Muscle layer of colon (tissue), 2 donors: ENCODE data around the gene CCR9.
"Not testable (repeated sequence)": the region's sequence is repeated elsewhere in the genome, so short reads cannot be mapped to it uniquely, and the experiment has no call there.

Experiments
- H3K27ac ChIP-seq: one replicate; pipeline ENCODE4 v1.7.0; 2013; ENCODE audit warnings: low read depth, mild to moderate bottlenecking, low read length, moderate library complexity
- H3K27me3 ChIP-seq, 2 donors: one replicate each; pipeline ENCODE4 v1.7.0; 2013; ENCODE audit warnings: low read length in 2 of 2, mild to moderate bottlenecking in 2 of 2; ENCODE audit not compliant: insufficient read depth in 2 of 2, control insufficient read depth in 1 of 2
- H3K36me3 ChIP-seq: one replicate; pipeline ENCODE4 v1.7.0; 2013; ENCODE audit warnings: mild to moderate bottlenecking, low read length; ENCODE audit not compliant: insufficient read depth
- H3K4me1 ChIP-seq: one replicate; pipeline ENCODE4 v1.7.0; 2013; ENCODE audit warnings: mild to moderate bottlenecking, low read length; ENCODE audit not compliant: insufficient read depth
- H3K4me3 ChIP-seq, 2 donors: one replicate each; pipeline ENCODE4 v1.7.0; 2013; ENCODE audit warnings: low read length in 2 of 2, low read depth in 1 of 2, mild to moderate bottlenecking in 1 of 2, moderate library complexity in 1 of 2
- H3K9ac ChIP-seq: one replicate; pipeline ENCODE4 v1.7.0; 2013; ENCODE audit warnings: low read length
- H3K9me3 ChIP-seq: one replicate; pipeline ENCODE4 v1.7.0; 2013; ENCODE audit warnings: mild to moderate bottlenecking, low read length
- donor health status: abdominal sarcoma.
- donor health status: Adenocarcinoma of cecum.

The CCR9 gene, protein sequence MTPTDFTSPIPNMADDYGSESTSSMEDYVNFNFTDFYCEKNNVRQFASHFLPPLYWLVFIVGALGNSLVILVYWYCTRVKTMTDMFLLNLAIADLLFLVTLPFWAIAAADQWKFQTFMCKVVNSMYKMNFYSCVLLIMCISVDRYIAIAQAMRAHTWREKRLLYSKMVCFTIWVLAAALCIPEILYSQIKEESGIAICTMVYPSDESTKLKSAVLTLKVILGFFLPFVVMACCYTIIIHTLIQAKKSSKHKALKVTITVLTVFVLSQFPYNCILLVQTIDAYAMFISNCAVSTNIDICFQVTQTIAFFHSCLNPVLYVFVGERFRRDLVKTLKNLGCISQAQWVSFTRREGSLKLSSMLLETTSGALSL

DNA sequence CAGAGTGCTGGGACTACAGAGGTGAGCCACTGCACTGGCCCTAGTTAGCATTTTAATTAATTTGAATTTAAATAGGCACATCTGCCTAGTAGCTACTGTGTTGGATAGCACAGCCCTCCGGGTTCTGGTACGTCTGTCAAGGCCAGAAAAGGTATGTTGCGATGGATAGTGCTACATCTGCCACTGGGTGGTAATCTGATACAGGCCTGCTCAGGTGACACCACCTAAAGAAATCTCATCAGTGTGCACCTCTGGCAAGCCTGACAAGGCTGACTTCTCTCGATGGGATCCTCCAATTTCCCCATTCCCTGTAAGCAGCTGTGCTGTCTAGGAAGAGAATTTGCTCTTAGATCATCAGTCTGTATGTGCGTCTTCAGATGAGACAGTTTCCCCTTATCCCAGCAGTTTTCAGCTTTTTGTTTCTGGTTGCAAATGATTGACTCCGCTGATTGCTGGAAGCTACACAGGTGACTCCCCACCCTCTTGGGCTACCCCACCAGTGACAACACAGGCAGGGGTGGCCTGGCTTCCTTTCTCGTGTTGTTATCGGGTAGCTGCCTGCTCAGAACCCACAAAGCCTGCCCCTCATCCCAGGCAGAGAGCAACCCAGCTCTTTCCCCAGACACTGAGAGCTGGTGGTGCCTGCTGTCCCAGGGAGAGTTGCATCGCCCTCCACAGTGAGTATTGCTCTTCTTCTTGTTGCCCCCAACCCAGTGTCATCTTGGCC, at the start of gene CCR9:
CCR9 (plus strand) TSS at position 565 of the 727 bp plus-strand sequence. CDS start 8,391 bp downstream, outside the sequence.
- H3K4me3 ChIP-seq, result no peak within 1 kb of the TSS
- H3K27me3 ChIP-seq, result no peaks in the 10 kb centered on the region
- H3K36me3 ChIP-seq, result no peaks in the 10 kb centered on the region
- H3K9ac ChIP-seq, result no peak within 1 kb of the TSS
- H3K27ac ChIP-seq, result no peak within 1 kb of the TSS
- no peaks in the 10 kb centered on the region for H3K4me1 ChIP-seq
- no peaks in the 10 kb centered on the region for H3K9me3 ChIP-seq

DNA sequence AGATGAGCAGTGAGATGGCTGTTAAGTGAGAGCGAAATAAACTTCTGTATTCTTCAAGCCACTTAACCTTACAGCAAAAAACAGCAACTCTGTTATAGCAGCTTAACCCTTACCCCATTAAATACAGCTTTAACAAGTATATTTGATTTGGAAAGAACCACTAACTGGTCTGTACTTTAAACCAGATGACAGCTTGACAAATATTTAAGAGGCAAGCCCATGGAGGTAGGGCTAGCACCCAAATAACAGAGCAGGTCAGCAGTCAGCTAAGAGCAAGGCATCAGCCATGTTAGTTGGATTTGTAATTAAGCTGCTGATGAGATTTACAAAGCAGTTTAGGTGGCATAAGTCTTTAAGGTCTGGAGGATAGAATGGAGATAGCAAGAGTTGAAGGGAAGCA, 47.9 kb upstream of the CCR9 start:
- no peak overlapping the region for H3K4me3 ChIP-seq
- H3K9ac ChIP-seq, result no peak overlapping the region
- no peak overlapping the region for H3K27ac ChIP-seq
- H3K4me1 ChIP-seq, result peaks cover 5% of the 10 kb centered on the region
- H3K9me3 ChIP-seq, result no peaks in the 10 kb centered on the region
- H3K27me3 ChIP-seq, result no peaks in the 10 kb centered on the region
- H3K36me3 ChIP-seq, result peaks cover 28% of the 10 kb centered on the region

DNA sequence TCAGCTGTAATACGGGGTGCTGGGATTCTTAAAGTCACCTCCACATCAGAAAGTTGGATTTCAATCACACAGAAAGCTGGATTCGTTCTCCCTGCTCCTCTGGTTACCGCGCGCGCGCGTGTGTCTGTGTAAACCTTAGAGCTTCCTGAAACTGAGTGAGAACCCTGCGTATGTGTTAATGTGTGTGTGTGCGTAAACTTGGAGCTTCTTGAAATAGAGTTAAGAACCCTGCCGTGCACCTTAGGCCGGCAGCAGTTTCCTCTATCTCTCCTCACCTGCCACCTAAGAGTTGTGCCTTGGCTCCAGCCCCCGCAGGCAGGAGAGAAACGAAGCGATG, 45.0 kb upstream of the CCR9 start:
- no peaks in the 10 kb centered on the region for H3K9me3 ChIP-seq
- peak overlapping the region; percentile 84 to 90 for H3K4me3 ChIP-seq
- peak overlapping the region; percentile 75 for H3K27ac ChIP-seq
- peaks cover 7% of the 10 kb centered on the region for H3K36me3 ChIP-seq
- peaks cover 5% of the 10 kb centered on the region for H3K4me1 ChIP-seq
- H3K9ac ChIP-seq, result peak overlapping the region; percentile 44
- H3K27me3 ChIP-seq, result no peaks in the 10 kb centered on the region

DNA sequence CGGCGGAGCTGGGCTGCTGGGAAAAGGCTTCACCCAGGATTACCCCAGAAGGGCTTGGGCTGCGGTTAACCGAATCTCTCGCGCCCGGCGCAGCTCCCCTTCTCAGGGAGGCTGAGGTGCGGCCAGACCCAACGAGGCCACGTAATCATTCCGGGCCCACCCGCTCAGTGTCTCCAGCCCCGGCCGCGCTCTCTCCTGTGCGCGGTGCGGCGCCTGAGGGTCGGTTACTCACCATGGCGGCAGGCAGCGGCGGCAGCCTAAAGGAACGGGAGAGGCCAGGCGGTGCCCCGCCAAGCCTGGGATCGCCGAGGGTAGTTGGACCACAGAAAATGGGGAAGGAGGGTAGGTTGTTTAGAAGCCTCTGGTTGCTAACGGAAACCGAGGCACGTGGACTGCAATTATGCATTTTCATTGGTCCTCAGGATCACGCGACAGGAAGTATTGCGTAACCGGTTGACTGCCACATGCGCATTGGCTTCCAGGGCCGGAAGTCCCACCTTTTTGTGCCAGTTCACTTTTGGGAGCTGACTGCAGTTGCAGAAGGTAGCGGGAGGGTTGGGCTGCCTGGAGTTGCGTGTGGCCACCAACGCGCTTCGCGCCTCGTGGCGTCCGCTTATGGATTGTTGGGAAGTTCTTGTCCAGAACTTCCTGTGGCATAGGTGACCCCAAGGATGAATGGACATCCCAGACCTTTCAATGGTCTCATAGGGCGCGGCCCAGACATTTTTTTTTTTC, 44.4 kb upstream of the CCR9 start, which contains the start of gene LZTFL1:
LZTFL1 (minus strand) TSS at position 363 of the 735 bp plus-strand sequence; CDS start at position 235, 128 bp downstream.
- Histone ChIP-seq H3K9ac (peak within 1 kb of the TSS; percentile 44), H3K4me1 (peaks cover 5% of the 10 kb centered on the region), H3K27ac (peak within 1 kb of the TSS; percentile 75), H3K36me3 (peaks cover 7% of the 10 kb centered on the region), H3K4me3 (peak within 1 kb of the TSS; percentile 84 to 90), H3K27me3 (no peaks in the 10 kb centered on the region), H3K9me3 (no peaks in the 10 kb centered on the region)

DNA sequence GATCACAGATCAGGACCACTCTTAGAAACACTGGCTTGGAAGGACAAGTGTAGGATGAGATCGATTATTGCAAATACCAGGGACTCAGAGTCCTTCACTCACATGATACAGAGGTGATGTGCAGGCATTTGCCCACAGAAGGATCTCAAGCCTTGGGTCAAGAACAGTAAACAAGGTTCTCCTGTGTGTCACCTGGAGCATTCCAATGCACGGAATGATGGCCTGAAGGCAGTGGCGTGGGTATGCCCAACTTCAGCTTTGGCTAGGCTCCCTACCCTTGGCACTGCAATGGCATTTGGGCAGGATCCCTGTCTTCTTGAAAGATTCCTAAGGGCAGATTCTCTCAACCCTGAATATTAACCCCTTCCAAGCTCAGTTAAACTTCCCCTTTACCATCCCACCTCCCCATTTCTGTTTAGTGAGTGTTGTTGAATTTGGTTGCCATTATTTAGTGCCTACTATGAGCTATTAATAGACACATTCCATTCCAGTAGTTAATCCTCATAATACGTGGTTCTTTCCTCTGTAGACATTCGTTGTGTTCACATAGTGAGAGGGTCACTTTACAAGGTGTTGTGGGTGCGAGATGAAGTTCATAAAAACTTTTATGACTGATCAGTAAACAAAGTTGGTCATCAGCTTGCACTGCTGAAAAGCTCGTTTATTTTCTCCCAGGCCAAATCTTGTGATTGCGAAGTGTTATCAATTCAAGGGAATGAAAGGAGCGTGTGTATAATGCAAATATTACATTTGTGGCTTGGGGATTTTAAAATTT, 43.3 kb upstream of the CCR9 start:
- Histone ChIP-seq H3K27ac (no peak overlapping the region), H3K9ac (no peak overlapping the region), H3K9me3 (no peaks in the 10 kb centered on the region), H3K36me3 (no peaks in the 10 kb centered on the region), H3K4me3 (peak overlapping the region in 1 of 2 donors; percentile 90), H3K4me1 (peaks cover 5% of the 10 kb centered on the region), H3K27me3 (no peaks in the 10 kb centered on the region)

DNA sequence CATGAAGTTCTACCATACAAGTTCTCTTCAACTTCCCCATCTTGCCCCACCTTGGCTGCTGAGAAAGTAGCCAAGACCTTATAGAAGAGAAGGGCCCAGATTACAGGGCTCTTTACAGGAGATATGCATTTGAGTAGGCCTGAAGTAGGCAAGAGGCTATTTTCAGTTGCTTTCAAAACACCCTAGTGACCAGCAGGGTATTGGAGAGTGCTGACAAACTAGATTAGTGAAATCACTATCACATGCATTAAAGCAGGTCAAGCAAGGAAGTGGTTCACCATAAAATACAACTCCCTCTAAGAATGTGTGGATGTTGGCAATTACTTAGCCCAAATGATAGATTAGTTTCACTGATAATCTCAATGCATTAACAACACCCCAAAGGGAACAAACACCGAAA, 41.7 kb upstream of the CCR9 start:
- no peaks in the 10 kb centered on the region for H3K27me3 ChIP-seq
- no peaks in the 10 kb centered on the region for H3K9me3 ChIP-seq
- H3K4me1 ChIP-seq, result peaks cover 5% of the 10 kb centered on the region
- no peak overlapping the region for H3K9ac ChIP-seq
- H3K27ac ChIP-seq, result no peak overlapping the region
- no peak overlapping the region for H3K4me3 ChIP-seq
- H3K36me3 ChIP-seq, result no peaks in the 10 kb centered on the region

DNA sequence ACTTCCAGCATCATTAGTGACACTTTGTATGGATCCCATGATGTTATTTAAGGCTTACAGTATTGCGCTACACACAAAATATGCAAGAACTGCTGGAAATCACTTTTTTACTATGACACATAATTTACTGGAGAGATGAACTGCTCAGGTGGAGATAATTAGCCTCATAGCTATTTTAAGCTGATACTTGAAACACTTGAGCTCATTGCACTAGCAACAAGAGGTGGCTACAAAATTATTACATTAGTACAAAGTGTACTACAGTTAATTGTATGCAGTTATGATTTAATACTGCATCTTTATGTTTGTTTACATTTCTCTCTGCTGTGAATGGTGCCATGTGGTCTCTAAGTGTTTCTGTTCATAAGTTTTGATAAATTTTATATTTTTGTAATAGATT, 38.0 kb upstream of the CCR9 start:
- Histone ChIP-seq H3K4me1 (no peaks in the 10 kb centered on the region), H3K27me3 (no peaks in the 10 kb centered on the region), H3K27ac (no peak overlapping the region), H3K9me3 (no peaks in the 10 kb centered on the region), H3K4me3 (no peak overlapping the region), H3K9ac (no peak overlapping the region), H3K36me3 (no peaks in the 10 kb centered on the region)

DNA sequence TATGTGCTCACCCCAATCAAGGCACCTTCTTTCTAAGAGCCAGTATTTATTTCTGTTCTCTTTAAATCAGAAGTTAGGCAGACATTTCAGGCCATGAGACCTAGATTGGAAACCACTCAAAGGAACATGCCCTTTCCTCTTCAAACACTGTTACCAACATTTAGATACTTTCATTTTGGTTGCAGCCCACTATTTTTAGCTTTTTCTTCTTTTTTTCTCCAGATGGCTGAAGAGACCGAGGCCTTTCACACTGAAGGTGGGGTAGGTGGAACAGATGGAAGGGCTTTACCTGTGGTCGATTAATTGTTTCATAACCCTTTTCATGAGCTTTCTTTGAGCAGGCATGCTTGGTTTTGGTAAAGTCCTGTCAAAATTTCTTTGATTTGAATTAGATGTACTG, 33.5 kb upstream of the CCR9 start:
- Histone ChIP-seq H3K9ac (no peak overlapping the region), H3K4me1 (no peaks in the 10 kb centered on the region), H3K27me3 (no peaks in the 10 kb centered on the region), H3K27ac (no peak overlapping the region), H3K36me3 (no peaks in the 10 kb centered on the region), H3K4me3 (no peak overlapping the region), H3K9me3 (no peaks in the 10 kb centered on the region)

DNA sequence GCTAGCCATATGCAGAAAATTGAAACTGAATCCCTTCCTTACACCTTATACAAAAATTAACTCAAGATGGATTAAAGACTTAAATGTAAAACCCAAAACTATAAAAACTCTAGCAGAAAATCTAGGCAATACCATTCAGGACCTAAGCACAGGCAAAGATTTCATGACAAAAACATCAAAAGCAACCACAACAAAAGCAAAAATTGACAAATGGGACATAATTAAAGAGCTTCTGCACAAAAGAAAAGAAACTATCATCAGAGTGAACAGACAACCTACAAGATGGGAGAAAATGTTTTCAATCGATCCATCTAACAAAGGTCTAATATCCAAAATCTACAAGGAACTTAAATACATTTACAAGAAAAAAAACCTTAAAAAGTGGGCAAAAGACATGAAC, 30.0 kb upstream of the CCR9 start:
- not testable (repeated sequence) for H3K9ac ChIP-seq, H3K36me3 ChIP-seq, H3K9me3 ChIP-seq, H3K4me1 ChIP-seq, H3K4me3 ChIP-seq, H3K27ac ChIP-seq, H3K27me3 ChIP-seq

DNA sequence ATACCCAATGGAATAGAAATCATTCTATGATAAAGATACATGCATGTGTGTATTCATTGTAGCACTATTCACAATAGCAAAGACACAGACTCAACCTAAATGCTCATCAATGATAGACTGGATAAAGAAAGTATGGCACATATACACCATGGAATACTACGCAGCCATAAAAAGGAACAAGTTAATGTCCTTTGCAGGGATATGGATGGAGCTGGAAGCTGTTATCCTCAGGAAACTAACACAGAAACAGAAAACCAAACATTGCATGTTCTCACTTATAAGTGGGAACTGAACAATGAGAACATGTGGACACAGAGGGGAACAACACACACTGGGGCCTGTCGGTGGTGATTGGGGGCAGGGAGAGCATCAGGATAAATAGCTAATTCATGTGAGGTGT, 29.3 kb upstream of the CCR9 start:
- H3K9me3 ChIP-seq, H3K4me1 ChIP-seq, H3K27me3 ChIP-seq, H3K4me3 ChIP-seq, H3K9ac ChIP-seq, H3K27ac ChIP-seq, H3K36me3 ChIP-seq: not testable (repeated sequence)
